ENCODE data around the gene WLS. TPM values are rescaled to one million over a fixed set of nuclear protein-coding genes. Genes with fewer than 3 reads are reported as not detected.
A peak's percentile ranks its signal among the peaks of the same experiment; 100 is the strongest.

The WLS gene
- total RNA-seq, 2 donors from 2014 or later, result not detected

GRCh38 chr1:68128157-68128556 is 104.2 kb downstream of the WLS start:
- DNase-seq (no peak), ATAC-seq (replicated peaks in 1 of 2) (no peak)
- no peaks in the 10 kb centered on the region for H3K27me3 Mint-ChIP-seq (ENCODE audit: low read depth)
- H3K27ac Mint-ChIP-seq, result no peak overlapping the region
- H3K4me1 Mint-ChIP-seq (ENCODE audit: low read depth), result no peaks in the 10 kb centered on the region
- no peaks in the 10 kb centered on the region for H3K36me3 Mint-ChIP-seq (ENCODE audit: insufficient read depth in 2 of 2)
- no peak overlapping the region for H3K4me3 Mint-ChIP-seq
- no peaks in the 10 kb centered on the region for H3K9me3 Mint-ChIP-seq

- H3K27me3 Mint-ChIP-seq (ENCODE audit: low read depth), result no peaks in the 10 kb centered on the region
Measured at GRCh38 chr1:68121536-68121935, 110.8 kb downstream of the WLS start.

DNA sequence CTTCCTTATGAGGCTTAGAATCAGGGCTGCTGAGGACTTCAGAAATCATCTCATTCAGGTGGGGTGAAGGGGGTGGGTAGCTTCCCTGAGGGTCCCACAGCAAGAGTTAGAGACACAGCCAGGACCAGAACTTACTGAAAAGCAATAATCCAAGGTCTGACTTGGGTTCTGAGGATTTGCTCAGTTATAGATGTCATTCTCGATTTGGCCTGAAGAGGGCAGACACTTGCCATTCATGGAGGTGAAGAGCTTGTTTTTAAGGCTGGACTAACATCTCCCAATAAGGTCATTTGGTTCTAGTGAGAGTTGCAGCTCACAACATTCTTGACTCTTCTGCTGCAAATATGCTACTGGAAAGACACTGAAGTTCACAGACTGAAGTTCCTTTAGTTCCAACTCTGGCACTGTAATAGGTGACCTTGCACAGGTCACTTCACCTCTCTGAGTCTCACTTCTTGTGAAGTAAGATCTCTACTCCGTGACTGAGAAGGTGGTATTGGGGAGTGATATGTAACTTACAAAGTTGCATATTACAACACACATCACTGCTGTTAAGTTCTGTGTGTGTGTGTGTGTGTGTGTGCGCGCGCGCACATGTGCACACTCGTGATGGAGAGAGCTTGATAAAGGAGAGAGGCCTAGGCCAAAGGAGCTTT is 112.1 kb downstream of the WLS start:
- no peaks in the 10 kb centered on the region for H3K9me3 Mint-ChIP-seq
- no peak overlapping the region for H3K27ac Mint-ChIP-seq
- ATAC-seq (replicated peaks in 1 of 2) (peak; percentile 32 to 44), DNase-seq (peak; percentile 17 to 47)
- peaks cover 5% of the 10 kb centered on the region for H3K4me1 Mint-ChIP-seq (ENCODE audit: low read depth)
- no peak overlapping the region for H3K4me3 Mint-ChIP-seq
- no peaks in the 10 kb centered on the region for H3K36me3 Mint-ChIP-seq (ENCODE audit: insufficient read depth in 2 of 2)
- H3K27me3 Mint-ChIP-seq (ENCODE audit: low read depth), result no peaks in the 10 kb centered on the region

More at GRCh38 chr1:68121536-68121935, 110.8 kb downstream of the WLS start:
- no peak overlapping the region for H3K27ac Mint-ChIP-seq
- no peak for ATAC-seq (replicated peaks in 1 of 2)
- H3K4me1 Mint-ChIP-seq (ENCODE audit: low read depth), result peaks cover 5% of the 10 kb centered on the region
- H3K4me3 Mint-ChIP-seq, result no peak overlapping the region
- no peaks in the 10 kb centered on the region for H3K36me3 Mint-ChIP-seq (ENCODE audit: insufficient read depth in 2 of 2)
- DNase-seq, result no peak
- H3K9me3 Mint-ChIP-seq, result no peaks in the 10 kb centered on the region

DNA sequence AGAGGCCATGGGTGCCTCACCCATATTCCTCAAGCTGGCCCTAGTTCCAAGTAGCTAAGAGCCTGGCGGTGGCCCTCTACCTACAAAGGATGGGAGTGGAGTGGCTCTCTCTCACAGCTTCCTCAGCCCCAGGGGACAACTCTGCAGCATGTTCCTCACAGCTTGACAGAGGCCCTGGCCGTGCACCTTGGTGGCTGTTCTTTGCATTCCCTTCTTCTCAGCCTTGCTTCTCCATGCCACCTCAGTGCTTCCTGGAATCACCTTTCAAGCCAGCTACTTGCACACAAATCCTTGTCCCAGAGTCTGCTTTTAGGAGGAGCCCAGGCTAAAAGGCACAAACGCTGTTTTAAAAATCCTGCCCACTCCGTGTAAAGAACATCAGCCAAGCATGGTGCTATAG is 112.9 kb downstream of the WLS start:
- Mint-ChIP-seq H3K27me3 (ENCODE audit: low read depth) (no peaks in the 10 kb centered on the region), H3K4me1 (ENCODE audit: low read depth) (peaks cover 5% of the 10 kb centered on the region), H3K27ac (no peak overlapping the region), H3K4me3 (no peak overlapping the region), H3K36me3 (ENCODE audit: insufficient read depth in 2 of 2) (no peaks in the 10 kb centered on the region), H3K9me3 (no peaks in the 10 kb centered on the region)
- ATAC-seq (replicated peaks in 1 of 2) (no peak), DNase-seq (no peak)

DNA sequence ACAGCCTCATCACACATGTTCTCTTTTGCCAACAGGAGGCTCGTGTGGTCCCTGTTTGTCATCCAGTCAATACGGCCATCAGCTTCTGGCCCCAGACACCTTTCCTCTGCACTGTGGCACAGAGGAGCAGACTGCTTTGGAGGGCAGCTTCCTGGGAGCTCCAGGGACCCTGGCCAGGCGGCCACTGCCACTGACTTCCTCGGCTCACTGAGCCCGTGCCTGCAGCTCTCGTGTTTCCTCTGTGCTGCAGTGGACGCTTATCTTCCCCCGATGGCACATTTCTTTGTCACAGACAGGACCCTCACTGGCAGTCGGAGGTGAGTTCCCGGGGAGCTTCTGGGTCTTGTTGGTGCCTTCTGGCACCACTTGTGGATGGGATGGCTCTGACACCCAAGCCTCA is 114.9 kb downstream of the WLS start:
- H3K4me1 Mint-ChIP-seq (ENCODE audit: low read depth), result peaks cover 5% of the 10 kb centered on the region
- H3K4me3 Mint-ChIP-seq, result no peak overlapping the region
- no peak overlapping the region for H3K27ac Mint-ChIP-seq

DNA sequence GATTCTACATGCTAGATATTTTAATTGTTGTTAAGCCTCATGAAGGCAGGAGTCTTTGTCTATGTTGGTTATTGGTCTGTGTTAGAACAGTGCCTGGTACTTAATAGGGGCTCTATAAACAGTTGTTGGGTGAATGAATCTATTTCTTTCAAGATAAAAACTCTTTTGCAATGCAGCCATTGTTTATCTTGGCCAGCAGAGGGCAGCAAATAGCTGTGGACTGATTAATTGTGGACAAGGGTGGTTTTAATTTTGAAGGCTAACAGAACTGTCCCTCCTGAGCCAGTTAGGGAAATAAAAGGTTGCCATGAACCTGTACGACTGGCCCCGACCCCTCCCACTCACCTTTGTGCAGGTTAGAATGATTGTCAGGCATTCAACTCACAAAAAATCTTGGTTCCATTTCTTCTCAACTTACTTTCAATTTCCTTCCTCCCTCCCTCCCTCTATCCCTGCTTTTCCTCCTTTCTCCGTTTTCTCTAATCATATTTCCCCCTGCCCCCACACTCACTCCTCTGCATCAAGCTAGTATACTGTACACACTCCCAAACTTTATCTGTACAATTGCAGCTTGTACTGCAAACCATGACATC is 115.6 kb downstream of the WLS start:
- Mint-ChIP-seq H3K4me1 (ENCODE audit: low read depth) (peaks cover 5% of the 10 kb centered on the region), H3K36me3 (ENCODE audit: insufficient read depth in 2 of 2) (no peaks in the 10 kb centered on the region), H3K27ac (no peak overlapping the region), H3K9me3 (no peaks in the 10 kb centered on the region), H3K27me3 (ENCODE audit: low read depth) (no peaks in the 10 kb centered on the region), H3K4me3 (peak overlapping the region in 1 of 2 donors; percentile 34)
- DNase-seq (peak; percentile 37 to 46), ATAC-seq (replicated peaks in 1 of 2) (no peak)

More for the DNA sequence above, 114.9 kb downstream of the WLS start:
- H3K27me3 Mint-ChIP-seq (ENCODE audit: low read depth), result no peaks in the 10 kb centered on the region
- no peak for ATAC-seq (replicated peaks in 1 of 2)
- no peak for DNase-seq
- no peaks in the 10 kb centered on the region for H3K36me3 Mint-ChIP-seq (ENCODE audit: insufficient read depth in 2 of 2)
- H3K9me3 Mint-ChIP-seq, result no peaks in the 10 kb centered on the region

DNA sequence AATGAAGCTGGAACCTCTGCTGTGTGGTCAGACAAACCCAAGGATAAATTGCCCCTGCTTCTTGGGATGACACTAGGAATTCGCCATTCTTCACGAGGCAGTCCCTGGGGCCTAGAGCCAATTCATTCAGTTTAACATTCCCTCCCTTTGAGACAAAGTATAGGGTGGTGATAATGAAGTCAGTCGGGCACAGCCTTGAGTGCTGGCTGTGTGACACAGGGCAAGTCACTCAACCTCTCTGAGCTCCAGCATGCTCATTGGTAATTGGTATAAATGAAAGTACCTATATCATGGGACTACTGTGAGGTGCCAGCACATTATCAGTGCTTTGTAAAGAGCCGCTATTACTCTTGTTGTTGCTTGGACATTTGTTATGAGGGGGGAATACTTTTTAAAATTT is 117.0 kb downstream of the WLS start:
- peaks cover 5% of the 10 kb centered on the region for H3K4me1 Mint-ChIP-seq (ENCODE audit: low read depth)
- no peak overlapping the region for H3K4me3 Mint-ChIP-seq
- H3K9me3 Mint-ChIP-seq, result no peaks in the 10 kb centered on the region
- DNase-seq (no peak), ATAC-seq (replicated peaks in 1 of 2) (no peak)
- H3K27ac Mint-ChIP-seq, result no peak overlapping the region
- no peaks in the 10 kb centered on the region for H3K36me3 Mint-ChIP-seq (ENCODE audit: insufficient read depth in 2 of 2)
- no peaks in the 10 kb centered on the region for H3K27me3 Mint-ChIP-seq (ENCODE audit: low read depth)

- Mint-ChIP-seq H3K27ac (no peak overlapping the region), H3K4me3 (no peak overlapping the region), H3K4me1 (ENCODE audit: low read depth) (peaks cover 5% of the 10 kb centered on the region), H3K27me3 (ENCODE audit: low read depth) (no peaks in the 10 kb centered on the region), H3K9me3 (no peaks in the 10 kb centered on the region), H3K36me3 (ENCODE audit: insufficient read depth in 2 of 2) (no peaks in the 10 kb centered on the region)
- no peak for ATAC-seq (replicated peaks in 1 of 2)
- no peak for DNase-seq
Measured at GRCh38 chr1:68113966-68114365, 118.4 kb downstream of the WLS start.

DNA sequence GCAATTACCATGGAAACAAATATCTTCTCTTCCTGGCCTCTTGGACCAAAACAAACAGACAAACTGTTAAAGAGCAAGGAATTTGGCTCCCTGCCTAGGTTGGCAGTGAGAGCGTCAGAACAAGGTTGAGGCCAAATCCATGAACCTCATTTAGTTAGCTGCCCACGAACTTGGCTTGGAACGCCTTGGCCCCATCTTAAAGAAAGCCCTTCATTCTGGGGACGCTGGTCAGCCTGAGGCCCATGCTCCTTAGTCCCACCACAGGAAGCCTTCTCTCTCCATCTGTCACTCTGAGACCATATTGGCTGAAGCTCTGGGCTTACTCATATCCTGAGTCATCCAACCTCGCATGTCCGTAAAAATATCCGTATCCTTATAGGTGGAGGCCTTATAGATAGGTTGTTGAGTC is 119.5 kb downstream of the WLS start:
- Mint-ChIP-seq H3K4me1 (ENCODE audit: low read depth) (peaks cover 5% of the 10 kb centered on the region), H3K36me3 (ENCODE audit: insufficient read depth in 2 of 2) (no peaks in the 10 kb centered on the region)

DNA sequence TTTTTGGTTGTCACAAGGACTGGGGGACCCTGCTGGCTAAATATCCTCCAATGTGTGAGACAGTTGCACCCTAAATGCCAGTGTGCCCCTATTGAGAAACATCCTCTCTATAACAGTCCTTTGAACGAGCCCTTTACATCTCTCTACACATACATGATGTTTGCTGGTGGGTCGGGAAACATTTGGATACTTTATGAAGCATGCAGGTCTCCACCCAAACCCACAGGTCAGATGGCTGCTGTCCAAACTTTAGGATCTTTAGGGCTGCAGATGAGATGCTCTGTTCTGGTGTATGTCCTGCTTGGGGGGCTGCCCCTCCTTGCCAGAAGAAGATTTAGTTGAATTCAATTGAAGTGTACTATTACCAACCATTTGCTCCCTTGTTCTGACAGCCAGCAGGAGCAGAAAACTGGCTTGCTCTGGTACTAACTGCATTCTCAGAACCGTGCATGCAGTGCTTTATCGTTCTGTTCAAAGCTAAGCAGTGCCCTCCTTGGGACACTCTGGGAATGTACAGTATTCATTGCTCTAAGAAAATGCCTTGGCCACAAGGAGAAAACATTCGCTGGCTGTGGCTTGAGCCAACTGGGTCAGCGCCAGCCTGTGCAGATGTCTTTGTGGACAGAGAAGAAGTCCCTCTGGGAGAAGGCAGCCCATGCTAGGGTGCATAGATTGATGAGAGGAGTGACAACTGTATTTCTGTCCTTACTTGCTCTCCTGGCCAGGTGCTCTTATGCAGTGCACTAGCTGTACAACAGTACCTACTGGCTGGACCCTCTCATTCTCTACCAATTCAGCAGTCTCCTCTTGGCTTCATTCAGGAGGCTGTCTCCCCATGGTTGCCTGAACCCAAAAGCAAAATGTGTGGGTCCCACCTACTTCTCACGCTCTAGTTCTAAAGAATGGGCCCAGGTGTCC is 120.5 kb downstream of the WLS start:
- no peaks in the 10 kb centered on the region for H3K36me3 Mint-ChIP-seq (ENCODE audit: insufficient read depth in 2 of 2)
- ATAC-seq (replicated peaks in 1 of 2) (peak; percentile 45 to 49), DNase-seq (no peak)
- no peaks in the 10 kb centered on the region for H3K27me3 Mint-ChIP-seq (ENCODE audit: low read depth)
- no peaks in the 10 kb centered on the region for H3K9me3 Mint-ChIP-seq
- H3K4me3 Mint-ChIP-seq, result no peak overlapping the region
- peaks cover under 1% of the 10 kb centered on the region for H3K4me1 Mint-ChIP-seq (ENCODE audit: low read depth)
- no peak overlapping the region for H3K27ac Mint-ChIP-seq

More for the DNA sequence above, 119.5 kb downstream of the WLS start:
- DNase-seq (no peak), ATAC-seq (replicated peaks in 1 of 2) (no peak)
- H3K4me3 Mint-ChIP-seq, result no peak overlapping the region
- H3K27ac Mint-ChIP-seq, result no peak overlapping the region
- H3K27me3 Mint-ChIP-seq (ENCODE audit: low read depth), result no peaks in the 10 kb centered on the region
- no peaks in the 10 kb centered on the region for H3K9me3 Mint-ChIP-seq

DNA sequence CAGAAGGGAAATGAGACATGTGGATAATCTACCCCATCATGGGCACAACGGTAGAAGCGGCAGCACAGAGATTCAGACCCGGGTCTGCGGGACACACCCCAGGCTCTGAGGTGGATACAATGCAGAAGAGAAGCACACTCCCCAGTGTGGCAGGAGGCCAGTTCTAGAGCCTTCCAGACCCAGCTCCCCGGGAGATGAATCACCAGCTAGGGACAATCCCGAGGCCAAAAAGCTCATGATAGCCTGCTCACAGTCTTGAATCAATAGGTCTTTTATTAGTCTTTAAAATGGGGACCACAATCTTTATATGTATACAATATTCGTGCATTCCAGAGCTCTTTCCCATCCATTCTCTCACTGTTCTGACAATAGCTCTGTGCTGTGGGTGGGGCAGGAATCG is 124.6 kb downstream of the WLS start:
- no peaks in the 10 kb centered on the region for H3K4me1 Mint-ChIP-seq (ENCODE audit: low read depth)
- no peak for DNase-seq
- H3K4me3 Mint-ChIP-seq, result no peak overlapping the region
- no peaks in the 10 kb centered on the region for H3K9me3 Mint-ChIP-seq
- H3K27ac Mint-ChIP-seq, result no peak overlapping the region
- peaks cover 9% of the 10 kb centered on the region for H3K27me3 Mint-ChIP-seq (ENCODE audit: low read depth)
- H3K36me3 Mint-ChIP-seq (ENCODE audit: insufficient read depth in 2 of 2), result no peaks in the 10 kb centered on the region
- no peak for ATAC-seq (replicated peaks in 1 of 2)

DNA sequence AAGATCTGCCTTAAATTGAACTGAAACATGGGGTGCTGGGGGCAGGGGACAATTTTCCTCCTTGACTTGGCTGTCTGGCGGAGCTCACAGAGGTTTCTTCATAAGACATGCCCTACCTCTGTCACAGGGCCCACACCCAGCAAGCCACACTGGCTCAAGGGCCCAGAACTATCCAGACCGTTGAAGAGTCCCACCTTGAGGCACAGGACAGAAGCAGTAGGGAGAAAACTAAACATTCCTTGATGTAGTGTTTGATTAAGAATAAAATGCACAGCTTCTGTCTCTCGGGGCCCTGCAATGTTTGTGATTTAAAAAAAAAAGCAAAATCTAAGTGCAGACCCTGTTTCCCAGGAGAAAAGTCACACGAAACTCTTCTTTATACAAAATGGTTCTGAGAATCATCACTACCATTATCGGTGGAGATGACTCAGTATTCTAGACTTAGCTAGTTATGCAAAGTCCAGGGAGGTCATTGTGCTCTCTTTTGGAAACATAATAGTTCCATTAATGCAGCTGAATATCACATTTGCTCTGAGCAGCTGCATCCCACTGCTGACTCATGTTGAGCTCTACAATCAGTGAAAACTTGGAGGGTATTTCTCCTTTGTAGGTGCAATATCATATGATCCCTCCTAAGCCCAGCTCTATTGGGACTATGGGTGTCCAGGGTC is 128.3 kb downstream of the WLS start:
- no peak for ATAC-seq (replicated peaks in 1 of 2)
- no peak for DNase-seq
- no peaks in the 10 kb centered on the region for H3K9me3 Mint-ChIP-seq
- H3K36me3 Mint-ChIP-seq (ENCODE audit: insufficient read depth in 2 of 2), result no peaks in the 10 kb centered on the region
- H3K27me3 Mint-ChIP-seq (ENCODE audit: low read depth), result peaks cover 9% of the 10 kb centered on the region
- no peaks in the 10 kb centered on the region for H3K4me1 Mint-ChIP-seq (ENCODE audit: low read depth)
- H3K4me3 Mint-ChIP-seq, result no peak overlapping the region
- no peak overlapping the region for H3K27ac Mint-ChIP-seq

DNA sequence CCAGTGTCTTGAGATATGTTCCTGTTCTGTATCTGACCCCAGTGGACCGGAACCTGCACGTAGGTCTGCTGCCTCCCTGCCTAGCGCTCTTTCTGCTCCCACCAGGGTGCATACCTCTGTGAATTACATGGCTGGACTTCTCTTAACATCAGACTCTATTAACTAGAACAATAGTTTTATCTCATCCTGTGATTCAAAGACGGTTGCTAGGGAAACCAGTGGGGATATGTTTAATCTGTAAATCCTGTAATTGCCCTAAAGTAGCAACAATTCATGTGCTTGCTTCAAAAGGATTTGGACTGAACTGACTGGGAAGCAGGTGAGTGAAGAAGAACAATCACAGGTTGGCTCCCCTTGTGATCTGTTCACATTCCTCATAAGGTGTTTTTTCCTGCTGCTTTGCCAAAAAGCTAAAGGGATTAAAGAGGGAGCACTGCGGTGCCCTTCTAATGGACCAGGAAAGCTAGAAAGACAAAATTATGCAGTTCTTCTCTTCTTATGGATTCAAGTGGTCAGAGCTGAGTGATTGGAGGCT is 129.2 kb downstream of the WLS start:
- no peak overlapping the region for H3K27ac Mint-ChIP-seq
- no peaks in the 10 kb centered on the region for H3K4me1 Mint-ChIP-seq (ENCODE audit: low read depth)

More for the DNA sequence above, 129.2 kb downstream of the WLS start:
- ATAC-seq (replicated peaks in 1 of 2) (no peak), DNase-seq (no peak)
- no peaks in the 10 kb centered on the region for H3K36me3 Mint-ChIP-seq (ENCODE audit: insufficient read depth in 2 of 2)
- H3K9me3 Mint-ChIP-seq, result no peaks in the 10 kb centered on the region
- H3K4me3 Mint-ChIP-seq, result no peak overlapping the region
- H3K27me3 Mint-ChIP-seq (ENCODE audit: low read depth), result peaks cover 9% of the 10 kb centered on the region
